D721Med (cell line): ENCODE measurements around the gene ADCY10.
A peak's percentile ranks its signal among the peaks of the same experiment; 100 is the strongest.
"Not testable (repeated sequence)": the region's sequence is repeated elsewhere in the genome, so short reads cannot be mapped to it uniquely, and the experiment has no call there.

Experiments used
- DNase-seq: peaks from one replicate; pipeline ENCODE4 v3.0.0; 2011; ENCODE audit warnings: low spot score; ENCODE audit not compliant: insufficient read length
- FAIRE-seq: peaks from 2 replicates; lab custom pipeline; 2011; peaks lifted over from hg19 to GRCh38; lab: Jason Lieb, UNC
- TF ChIP-seq, protein P1 (sequence below): IDR thresholded peaks from 2 replicates; pipeline ENCODE4 v1.5.1; 2012; ENCODE audit warnings: mild to moderate bottlenecking, control low read depth; ENCODE audit not compliant: insufficient read depth; ENCODE audit errors: missing control alignments

Gene ADCY10

DNA sequence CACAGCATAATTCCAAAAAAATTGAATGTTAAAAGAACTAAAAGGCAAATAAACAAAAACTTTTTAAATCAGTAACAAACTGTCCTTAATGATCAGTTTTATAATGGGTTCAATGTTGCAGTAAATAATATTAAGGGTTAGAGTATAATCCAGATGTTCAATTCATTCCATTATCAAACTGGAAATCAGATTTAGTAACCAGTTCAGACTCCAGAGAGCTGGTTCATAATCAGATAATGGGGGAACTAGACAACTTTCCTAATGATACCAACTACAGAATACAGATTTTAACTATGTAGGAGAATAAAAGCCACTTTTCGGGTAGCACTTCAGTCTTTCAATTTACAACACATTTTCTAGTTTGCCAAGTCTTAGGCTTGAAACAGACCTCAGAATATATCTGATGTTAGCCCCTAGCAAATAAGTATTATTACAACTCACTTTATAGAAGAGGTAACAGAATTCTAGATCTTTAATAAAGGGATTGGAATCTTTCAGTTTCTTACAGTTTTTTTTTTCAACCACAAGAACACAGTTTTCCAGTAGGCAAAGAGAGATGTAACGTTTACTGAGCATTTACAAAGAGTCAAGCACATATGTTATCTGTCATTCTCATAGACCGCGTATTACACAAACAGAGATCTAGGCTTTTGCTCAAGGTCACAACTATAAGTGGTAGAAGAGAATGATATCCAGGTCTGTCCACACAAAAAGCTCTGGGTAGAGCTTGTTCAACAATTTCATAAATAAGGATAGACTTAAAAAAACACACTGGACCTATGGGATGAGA lies 20.7 kb upstream of the ADCY10 start:
- TF ChIP-seq, protein P1, sequence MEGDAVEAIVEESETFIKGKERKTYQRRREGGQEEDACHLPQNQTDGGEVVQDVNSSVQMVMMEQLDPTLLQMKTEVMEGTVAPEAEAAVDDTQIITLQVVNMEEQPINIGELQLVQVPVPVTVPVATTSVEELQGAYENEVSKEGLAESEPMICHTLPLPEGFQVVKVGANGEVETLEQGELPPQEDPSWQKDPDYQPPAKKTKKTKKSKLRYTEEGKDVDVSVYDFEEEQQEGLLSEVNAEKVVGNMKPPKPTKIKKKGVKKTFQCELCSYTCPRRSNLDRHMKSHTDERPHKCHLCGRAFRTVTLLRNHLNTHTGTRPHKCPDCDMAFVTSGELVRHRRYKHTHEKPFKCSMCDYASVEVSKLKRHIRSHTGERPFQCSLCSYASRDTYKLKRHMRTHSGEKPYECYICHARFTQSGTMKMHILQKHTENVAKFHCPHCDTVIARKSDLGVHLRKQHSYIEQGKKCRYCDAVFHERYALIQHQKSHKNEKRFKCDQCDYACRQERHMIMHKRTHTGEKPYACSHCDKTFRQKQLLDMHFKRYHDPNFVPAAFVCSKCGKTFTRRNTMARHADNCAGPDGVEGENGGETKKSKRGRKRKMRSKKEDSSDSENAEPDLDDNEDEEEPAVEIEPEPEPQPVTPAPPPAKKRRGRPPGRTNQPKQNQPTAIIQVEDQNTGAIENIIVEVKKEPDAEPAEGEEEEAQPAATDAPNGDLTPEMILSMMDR, result no peak
- DNase-seq (no peak), FAIRE-seq (peak; percentile 61)

DNA sequence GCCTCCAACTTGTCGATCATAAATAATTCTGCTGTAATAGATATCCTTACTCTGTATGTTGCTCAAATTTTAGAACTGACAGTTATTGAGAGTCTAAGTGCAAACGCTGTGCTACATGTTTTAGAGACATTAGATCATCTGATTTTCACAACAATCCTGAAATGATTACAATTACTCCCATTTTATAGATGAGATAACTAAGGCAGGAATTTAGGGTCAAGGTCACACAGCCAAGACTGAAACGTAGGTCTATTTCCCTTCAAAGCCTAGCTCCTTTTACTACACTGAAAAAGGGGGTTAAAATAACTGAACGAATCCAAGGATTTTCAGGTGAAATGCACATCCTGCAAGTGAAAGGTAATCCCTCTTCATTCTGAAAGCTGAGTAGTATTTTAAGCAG lies 19.9 kb upstream of the ADCY10 start:
- TF ChIP-seq, protein P1, result no peak
- FAIRE-seq (no peak), DNase-seq (no peak)

DNA sequence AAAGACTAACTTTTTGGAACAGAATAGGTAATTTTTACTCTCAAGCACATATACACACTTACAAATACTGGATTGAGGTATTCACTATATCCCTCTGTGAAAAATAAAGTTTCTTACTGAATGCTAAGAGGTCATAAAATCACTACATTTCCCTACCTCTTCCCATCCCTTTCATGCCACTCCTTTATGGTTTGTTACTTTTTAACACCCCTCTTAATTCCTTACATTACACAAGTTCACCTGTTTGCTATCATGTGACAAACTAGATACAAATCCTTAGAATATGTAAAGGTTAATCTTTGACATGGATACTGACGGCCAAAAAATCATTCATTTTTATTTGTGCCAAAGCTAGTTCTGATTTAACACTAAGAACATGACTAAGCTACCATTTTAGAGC lies 15.8 kb upstream of the ADCY10 start:
- TF ChIP-seq, protein P1, result no peak
- FAIRE-seq (no peak), DNase-seq (no peak)

DNA sequence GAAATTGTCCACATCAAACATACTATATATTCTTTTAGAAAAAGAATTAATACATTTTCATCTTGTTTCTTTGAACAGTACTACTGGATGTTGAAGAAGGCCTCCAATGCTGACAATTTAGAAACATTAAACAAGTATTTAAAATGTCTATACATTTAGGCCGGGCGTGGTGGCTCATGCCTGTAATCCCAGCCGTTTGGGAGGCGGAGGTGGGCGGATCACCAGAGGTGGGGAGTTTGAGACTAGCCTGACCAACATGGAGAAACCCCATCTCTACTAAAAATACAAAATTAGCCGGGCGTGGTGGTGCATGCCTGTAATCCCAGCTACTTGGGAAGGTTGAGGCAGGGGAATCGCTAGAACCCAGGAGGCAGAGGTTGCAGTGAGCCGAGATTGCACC lies 15.0 kb upstream of the ADCY10 start:
- DNase-seq, FAIRE-seq: not testable (repeated sequence)

- TF ChIP-seq, protein P1, result no peak
- FAIRE-seq (no peak), DNase-seq (no peak)
Measured at GRCh38 chr1:167928457-167928852, 14.5 kb upstream of the ADCY10 start.

DNA sequence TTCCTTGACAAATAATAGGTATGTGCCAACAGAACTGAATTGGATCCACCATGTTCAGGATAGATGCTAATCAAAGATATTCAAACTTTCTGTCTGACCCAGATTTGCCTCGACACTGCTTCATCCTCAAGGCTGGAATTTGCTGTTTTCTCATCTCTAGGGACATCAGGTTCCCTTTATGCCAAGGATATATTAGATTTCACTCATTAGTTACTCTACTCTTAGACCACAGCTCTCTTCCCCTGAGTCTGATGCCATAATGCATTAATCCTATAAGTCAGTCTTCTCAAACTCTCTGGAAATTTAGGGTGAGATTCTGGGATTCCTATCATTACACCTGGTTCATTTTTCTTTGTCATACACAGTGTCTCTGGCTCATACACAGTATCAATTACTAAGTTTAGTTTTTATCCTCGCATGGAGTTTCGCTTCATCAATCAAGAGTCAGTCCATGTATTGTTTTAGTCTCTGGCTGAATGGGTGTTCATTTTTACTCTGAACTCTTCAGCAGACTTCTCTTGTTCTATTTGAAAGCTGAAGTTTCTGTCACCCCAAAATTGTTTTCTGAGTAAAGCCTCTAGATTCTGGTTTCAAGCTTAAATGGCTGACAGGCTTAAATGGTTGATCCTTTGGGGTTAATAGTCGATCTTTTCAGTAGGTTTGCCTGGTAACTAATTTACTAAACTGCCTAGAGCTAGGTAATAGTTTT lies 13.3 kb upstream of the ADCY10 start:
- DNase-seq (no peak), FAIRE-seq (no peak)
- TF ChIP-seq, protein P1, result no peak

DNA sequence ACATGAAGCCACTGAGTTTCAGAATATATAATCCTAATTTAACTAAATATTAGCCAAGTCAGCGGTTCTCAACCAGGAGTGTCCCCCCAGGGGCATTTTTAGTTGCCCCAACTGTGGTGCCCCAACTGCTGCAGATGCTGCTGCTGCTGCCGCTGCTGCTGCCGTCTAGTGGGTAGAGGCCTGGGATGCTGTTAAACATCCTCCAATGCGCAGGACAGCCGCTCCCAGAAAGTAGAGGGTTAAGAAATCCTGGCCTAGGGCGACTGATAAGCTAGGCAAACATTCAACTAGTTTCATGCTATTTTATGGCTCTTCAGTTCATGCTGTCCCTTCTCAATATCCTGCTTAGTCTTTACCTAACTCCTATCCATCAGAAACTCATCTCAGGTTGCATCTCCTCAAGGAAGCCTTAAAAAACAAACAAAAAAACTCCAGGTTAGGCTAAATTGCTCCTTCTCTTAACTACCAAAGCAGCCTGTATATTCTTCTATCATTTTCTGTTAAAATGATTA lies 12.6 kb upstream of the ADCY10 start:
- FAIRE-seq (no peak), DNase-seq (no peak)
- TF ChIP-seq, protein P1, result no peak
